HCT116 (cell line): Measurements from ENCODE around the gene PACRG. TPM values are rescaled to one million over a fixed set of nuclear protein-coding genes. Genes with fewer than 3 reads are reported as not detected.

Experiments used
- ATAC-seq: fragments of 200-7000 bp; cut with Tn5 transposase; 2 replicates; pipeline ENCODE4 v1.9.1; 2020; ENCODE audit warnings: mild to moderate bottlenecking, moderate library complexity
- BruUV-seq: library from RNA; stranded (reverse); fragments of 400-500 nt; replicated peaks from 2 replicates; lab custom pipeline; 2021; lab: Mats Ljungman, UMichigan
- CTCF ChIA-PET: fragments of 300-600 bp; sonication (Branson Sonifier 250); formaldehyde crosslinking; loops from one replicate; lab custom pipeline; 2021; ENCODE audit warnings: antibody characterized with exemption; lab: Charles Lee
- POLR2A ChIA-PET: fragments of 300-600, 350-600 bp; sonication (Branson Sonifier 250); formaldehyde crosslinking; loops from one replicate; lab custom pipeline; 2021; ENCODE audit warnings: antibody characterized with exemption; lab: Charles Lee
- RAD21 ChIA-PET, 2 experiments: fragments of 300-600 bp; sonication (Branson Sonifier 250); formaldehyde crosslinking; loops; one replicate each; lab custom pipeline; 2023; ENCODE audit warnings: low total read pairs in 2 of 2; ENCODE audit not compliant: uncharacterized antibody in 2 of 2, unreplicated experiment in 2 of 2, low non-redundant PET in 1 of 2; lab: Charles Lee
- DNase-seq: peaks from one replicate; pipeline ENCODE4 v3.0.0-alpha.2; 2010; ENCODE audit warnings: low read depth, low spot score
- H2AFZ ChIP-seq: fragments of 200-600 bp; shearing (Covaris generic), sonication (generic); 2 replicates; pipeline ENCODE4 v1.6.1; 2017; ENCODE audit warnings: low read depth, mixed run types, mixed read lengths, antibody characterized with exemption, low read length; ENCODE audit not compliant: poor library complexity, severe bottlenecking
- H3K27ac ChIP-seq: 2 replicates; pipeline ENCODE4 v1.5.1; 2012; ENCODE audit warnings: low read depth, low read length
- H3K27me3 ChIP-seq: fragments of 200-600 bp; sonication (generic); 2 replicates; pipeline ENCODE4 v1.6.1; 2016; ENCODE audit warnings: mixed run types, low read length, mixed read lengths; ENCODE audit not compliant: insufficient read depth
- H3K36me3 ChIP-seq, 2 experiments: fragments of 200-500 bp in 1 of 2; fragments of 200-600 bp in 1 of 2; sonication (Bioruptor generic) in 1 of 2; sonication (generic) in 1 of 2; 2 replicates each; pipeline versions ENCODE4 v1.5.1 to v1.6.1; 2014 to 2016; ENCODE audit warnings: low read length in 2 of 2, inconsistent platforms in 1 of 2, mixed read lengths in 1 of 2, mixed run types in 1 of 2; ENCODE audit not compliant: insufficient read depth in 2 of 2, control insufficient read depth in 1 of 2
- H3K4me1 ChIP-seq, 2 experiments: fragments of 200-600 bp in 1 of 2; sonication (generic) in 1 of 2; 2 replicates each; pipeline versions ENCODE4 v1.5.1 to v1.6.1; 2012 to 2017; ENCODE audit warnings: low read length in 2 of 2, inconsistent platforms in 1 of 2, mild to moderate bottlenecking in 1 of 2, mixed read lengths in 1 of 2, mixed run types in 1 of 2, moderate library complexity in 1 of 2; ENCODE audit not compliant: insufficient read depth in 2 of 2, control insufficient read depth in 1 of 2
- H3K4me2 ChIP-seq: fragments of 200-600 bp; sonication (generic); 2 replicates; pipeline ENCODE4 v1.6.1; 2017; ENCODE audit warnings: mixed run types, low read length, mixed read lengths
- H3K4me3 ChIP-seq, 2 experiments: fragments of 200-600 bp in 1 of 2; sonication (generic) in 1 of 2; replicated peaks in 1 of 2; 2 replicates each; pipeline ENCODE4 v1.5.1; 2011 to 2016; ENCODE audit warnings: low read length in 2 of 2, control low read depth in 1 of 2, low read depth in 1 of 2, mild to moderate bottlenecking in 1 of 2, mixed read lengths in 1 of 2, mixed run types in 1 of 2
- H3K79me2 ChIP-seq: fragments of 200-600 bp; sonication (generic); 2 replicates; pipeline ENCODE4 v1.6.1; 2017; ENCODE audit warnings: mild to moderate bottlenecking, mixed run types, low read length, moderate library complexity, mixed read lengths; ENCODE audit not compliant: insufficient read depth
- H3K9ac ChIP-seq: fragments of 200-600 bp; sonication (generic); 2 replicates; pipeline ENCODE4 v1.6.1; 2016; ENCODE audit warnings: low read length, mixed read lengths
- H3K9me2 ChIP-seq: fragments of 200-600 bp; sonication (generic), shearing (Covaris generic); 2 replicates; pipeline ENCODE4 v1.6.1; 2017; ENCODE audit warnings: mixed run types, mild to moderate bottlenecking, moderate library complexity; ENCODE audit not compliant: insufficient read depth
- H3K9me3 ChIP-seq, 2 experiments: fragments of 200-500 bp in 1 of 2; fragments of 200-600 bp in 1 of 2; sonication (Bioruptor generic) in 1 of 2; sonication (generic) in 1 of 2; 2 replicates each; pipeline ENCODE4 v1.6.1; 2014 to 2017; ENCODE audit warnings: low read length in 2 of 2, mixed read lengths in 2 of 2, inconsistent platforms in 1 of 2, low read depth in 1 of 2, mild to moderate bottlenecking in 1 of 2, mixed run types in 1 of 2, moderate library complexity in 1 of 2; ENCODE audit not compliant: control insufficient read depth in 1 of 2, insufficient read depth in 1 of 2
- H4K20me1 ChIP-seq: fragments of 200-600 bp; sonication (generic), shearing (Covaris generic); 2 replicates; pipeline ENCODE4 v1.6.1; 2017; ENCODE audit warnings: mixed run types, mild to moderate bottlenecking, moderate library complexity; ENCODE audit not compliant: insufficient read depth
- CEBPB ChIP-seq: IDR thresholded peaks from 2 replicates; pipeline ENCODE4 v1.6.1; 2012; ENCODE audit warnings: low read depth
- EZH2phosphoT487 ChIP-seq: fragments of 200-600 bp; IDR thresholded peaks from 2 replicates; pipeline ENCODE4 v1.6.1; 2018; ENCODE audit warnings: antibody characterized with exemption, borderline replicate concordance
- FOSL1 ChIP-seq: IDR thresholded peaks from 2 replicates; pipeline ENCODE4 v1.6.1; 2012; ENCODE audit warnings: low read depth
- POLR2A ChIP-seq: IDR thresholded peaks from 2 replicates; pipeline ENCODE4 v1.7.0; 2011; ENCODE audit warnings: borderline replicate concordance; ENCODE audit not compliant: insufficient read depth, insufficient read length; ENCODE audit errors: extremely low read depth
- SIN3A ChIP-seq: IDR thresholded peaks from 2 replicates; pipeline ENCODE4 v1.6.1; 2012; ENCODE audit warnings: low read depth
- TCF7L2 ChIP-seq: IDR thresholded peaks from 2 replicates; pipeline ENCODE4 v1.7.0; 2011; ENCODE audit warnings: borderline replicate concordance, inconsistent platforms; ENCODE audit not compliant: insufficient read depth, insufficient read length; ENCODE audit errors: extremely low read depth
- ZNF274 ChIP-seq: fragments of 200-500 bp; sonication (Bioruptor generic); IDR thresholded peaks from 2 replicates; pipeline ENCODE4 v1.6.1; 2014; ENCODE audit warnings: mild to moderate bottlenecking, low read depth, low read length, inconsistent platforms
- intact Hi-C: fragments of 100-400 bp; cut with micrococcal nuclease; formaldehyde crosslinking; loops from 2 replicates; pipeline ENCODE4 v1.10.0; 2022
- total RNA-seq: library from RNA; stranded (reverse); gene quantifications from one replicate; pipeline ENCODE4 v1.2.1, GENCODE V29; 2021; ENCODE audit not compliant: unreplicated experiment
- TF ChIP-seq, protein P1 (sequence below): IDR thresholded peaks from 2 replicates; pipeline ENCODE4 v1.6.1; 2012; ENCODE audit warnings: low read depth
- TF ChIP-seq, protein P2 (sequence below): IDR thresholded peaks from 2 replicates; pipeline ENCODE4 v1.6.1; 2011; ENCODE audit warnings: mild to moderate bottlenecking, low read length, moderate library complexity; ENCODE audit not compliant: insufficient replicate concordance; ENCODE audit errors: extremely low read depth

PACRG gene
- total RNA-seq, 1 experiment from 2014 or later = 0.71 TPM

GRCh38 chr6:162684052-162684451, 43.7 kb upstream of the PACRG start:
- ChIA-PET POLR2A (no interaction called here), RAD21 (no interaction called here), CTCF (no interaction called here)
- no peak for ATAC-seq
- DNase-seq = no peak
- Histone ChIP-seq H3K27me3 (no peaks in the 10 kb centered on the region), H3K9me2 (no peaks in the 10 kb centered on the region), H3K79me2 (no peaks in the 10 kb centered on the region), H3K9ac (no peak overlapping the region), H2AFZ (no peak overlapping the region), H4K20me1 (no peaks in the 10 kb centered on the region; the same call in 1 of the 2 replicates), H3K9me3 (no peaks in the 10 kb centered on the region), H3K4me3 (no peak overlapping the region), H3K27ac (no peak overlapping the region), H3K4me1 (no peaks in the 10 kb centered on the region), H3K36me3 (no peaks in the 10 kb centered on the region), H3K4me2 (no peak overlapping the region)
- TF ChIP-seq FOSL1 (no peak), ZNF274 (no peak), EZH2phosphoT487 (no peak), POLR2A (no peak), CEBPB (no peak), SIN3A (no peak), TCF7L2 (no peak)
- TF ChIP-seq, protein P1, sequence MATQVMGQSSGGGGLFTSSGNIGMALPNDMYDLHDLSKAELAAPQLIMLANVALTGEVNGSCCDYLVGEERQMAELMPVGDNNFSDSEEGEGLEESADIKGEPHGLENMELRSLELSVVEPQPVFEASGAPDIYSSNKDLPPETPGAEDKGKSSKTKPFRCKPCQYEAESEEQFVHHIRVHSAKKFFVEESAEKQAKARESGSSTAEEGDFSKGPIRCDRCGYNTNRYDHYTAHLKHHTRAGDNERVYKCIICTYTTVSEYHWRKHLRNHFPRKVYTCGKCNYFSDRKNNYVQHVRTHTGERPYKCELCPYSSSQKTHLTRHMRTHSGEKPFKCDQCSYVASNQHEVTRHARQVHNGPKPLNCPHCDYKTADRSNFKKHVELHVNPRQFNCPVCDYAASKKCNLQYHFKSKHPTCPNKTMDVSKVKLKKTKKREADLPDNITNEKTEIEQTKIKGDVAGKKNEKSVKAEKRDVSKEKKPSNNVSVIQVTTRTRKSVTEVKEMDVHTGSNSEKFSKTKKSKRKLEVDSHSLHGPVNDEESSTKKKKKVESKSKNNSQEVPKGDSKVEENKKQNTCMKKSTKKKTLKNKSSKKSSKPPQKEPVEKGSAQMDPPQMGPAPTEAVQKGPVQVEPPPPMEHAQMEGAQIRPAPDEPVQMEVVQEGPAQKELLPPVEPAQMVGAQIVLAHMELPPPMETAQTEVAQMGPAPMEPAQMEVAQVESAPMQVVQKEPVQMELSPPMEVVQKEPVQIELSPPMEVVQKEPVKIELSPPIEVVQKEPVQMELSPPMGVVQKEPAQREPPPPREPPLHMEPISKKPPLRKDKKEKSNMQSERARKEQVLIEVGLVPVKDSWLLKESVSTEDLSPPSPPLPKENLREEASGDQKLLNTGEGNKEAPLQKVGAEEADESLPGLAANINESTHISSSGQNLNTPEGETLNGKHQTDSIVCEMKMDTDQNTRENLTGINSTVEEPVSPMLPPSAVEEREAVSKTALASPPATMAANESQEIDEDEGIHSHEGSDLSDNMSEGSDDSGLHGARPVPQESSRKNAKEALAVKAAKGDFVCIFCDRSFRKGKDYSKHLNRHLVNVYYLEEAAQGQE = no peak
- TF ChIP-seq, protein P2, sequence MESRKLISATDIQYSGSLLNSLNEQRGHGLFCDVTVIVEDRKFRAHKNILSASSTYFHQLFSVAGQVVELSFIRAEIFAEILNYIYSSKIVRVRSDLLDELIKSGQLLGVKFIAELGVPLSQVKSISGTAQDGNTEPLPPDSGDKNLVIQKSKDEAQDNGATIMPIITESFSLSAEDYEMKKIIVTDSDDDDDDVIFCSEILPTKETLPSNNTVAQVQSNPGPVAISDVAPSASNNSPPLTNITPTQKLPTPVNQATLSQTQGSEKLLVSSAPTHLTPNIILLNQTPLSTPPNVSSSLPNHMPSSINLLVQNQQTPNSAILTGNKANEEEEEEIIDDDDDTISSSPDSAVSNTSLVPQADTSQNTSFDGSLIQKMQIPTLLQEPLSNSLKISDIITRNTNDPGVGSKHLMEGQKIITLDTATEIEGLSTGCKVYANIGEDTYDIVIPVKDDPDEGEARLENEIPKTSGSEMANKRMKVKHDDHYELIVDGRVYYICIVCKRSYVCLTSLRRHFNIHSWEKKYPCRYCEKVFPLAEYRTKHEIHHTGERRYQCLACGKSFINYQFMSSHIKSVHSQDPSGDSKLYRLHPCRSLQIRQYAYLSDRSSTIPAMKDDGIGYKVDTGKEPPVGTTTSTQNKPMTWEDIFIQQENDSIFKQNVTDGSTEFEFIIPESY = no peak
- intact Hi-C loops = no loop called here
- no TSS peak for BruUV-seq
